Measurements from ENCODE around the gene RNF26. TPM values are rescaled to one million over a fixed set of nuclear protein-coding genes. Genes with fewer than 3 reads are reported as not detected.

The RNF26 gene
- total and polyA plus RNA-seq, 2 of the 13 experiments (the other 11 are each of a cell fraction or from before 2014, with no cell fraction given) = 11.9 to 26.3 TPM

DNA sequence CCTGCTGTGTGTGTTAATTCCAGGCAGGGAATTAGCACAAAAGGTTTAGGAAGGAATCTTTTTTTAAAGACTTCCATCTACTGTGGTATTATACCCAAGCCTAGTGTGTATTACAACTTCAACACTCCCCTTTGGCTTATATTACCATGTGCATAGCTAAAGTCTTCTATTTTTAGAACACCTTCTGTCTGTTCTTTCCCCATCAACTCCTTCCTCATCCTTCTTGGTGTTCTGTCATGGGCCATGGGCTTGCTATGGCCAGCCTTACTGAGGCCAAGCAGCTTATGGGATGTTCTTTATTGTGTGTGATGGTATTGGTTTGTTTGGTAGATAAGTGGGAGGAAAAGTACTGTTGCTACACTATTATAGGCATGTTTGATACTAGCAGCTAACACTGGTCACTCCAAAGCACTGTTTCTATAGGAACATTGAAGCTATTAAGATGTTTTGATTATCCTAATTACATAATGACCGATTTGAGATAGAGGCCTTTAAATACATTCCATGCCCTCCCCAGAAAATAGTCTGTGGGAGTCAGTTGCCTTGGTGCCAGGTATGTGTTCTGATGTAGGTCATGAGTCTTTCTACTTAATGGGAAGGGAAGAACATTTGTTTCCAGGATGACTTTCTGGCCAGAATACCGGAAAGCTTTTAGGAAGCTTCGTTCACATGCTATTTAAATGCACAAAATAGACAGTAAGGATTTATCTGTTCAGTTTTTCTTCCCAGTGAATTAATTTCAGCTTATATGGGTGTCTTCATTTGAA is 33.9 kb upstream of the RNF26 start:
- H3K36me3 ChIP-seq (replicated peaks in 1 of 2; ENCODE audit: control insufficient read depth in 1 of 2, insufficient read depth in 2 of 2, low read length in 2 of 2) = peaks cover 18 to 45% of the 10 kb centered on the region in 2 experiments
- no peak for DNase-seq (ENCODE audit: low spot score)
- intact Hi-C loops (cut with micrococcal nuclease; ENCODE audit: unreplicated experiment) (no loop called here), in situ Hi-C loops (cut with HindIII; ENCODE audit: extremely low pct_ligation_motif_present, low pct_unique_long_range_greater_than_20kb) (no loop called here)
- POLR2A ChIA-PET = interaction anchor here (0.6 kb wide), 1 partner anchor 81 kb away, joined by 3 read pairs; no protein-coding TSS in a partner anchor
- H4K20me1 ChIP-seq (ENCODE audit: insufficient read depth, low read length) = no peaks in the 10 kb centered on the region
- ATAC-seq = no peak
- FAIRE-seq = no peak
- H3K4me1 ChIP-seq (ENCODE audit: insufficient read depth, low read length) = peaks cover 2% of the 10 kb centered on the region
- H3K27ac ChIP-seq (ENCODE audit: extremely low read length, insufficient read depth, low read length) = no peak overlapping the region
- WGBS (ENCODE audit: low lambda C conversion rate) = 97% methylated on average over 3 of the region's 3 CpGs
- H2AFZ ChIP-seq (ENCODE audit: low read length) = no peak overlapping the region
- no peak overlapping the region for H3K4me2 ChIP-seq (ENCODE audit: low read depth, low read length)
- no TSS peak for BruUV-seq (replicated peaks)
- TF ChIP-seq ZBTB38 (CRISPR knock-in tag; IDR thresholded peaks at IDR 0.05) (no peak), SUZ12 (IDR thresholded peaks at IDR 0.05; ENCODE audit: low read depth, low read length) (no peak), SPEN (CRISPR knock-in tag; IDR thresholded peaks at IDR 0.05; ENCODE audit: low read depth) (no peak), XRCC5 (optimal IDR thresholded peaks at IDR 0.05; ENCODE audit: low read length) (no peak), ZEB1 (IDR thresholded peaks at IDR 0.05; ENCODE audit: insufficient replicate concordance, low read depth) (no peak), ZNF20 (CRISPR knock-in tag; IDR thresholded peaks at IDR 0.05) (no peak), CEBPG (CRISPR knock-in tag; IDR thresholded peaks at IDR 0.05) (no peak), PAF1 (CRISPR knock-in tag; IDR thresholded peaks at IDR 0.05) (no peak)
- no peak overlapping the region for H3K9ac ChIP-seq (ENCODE audit: insufficient read depth, low read depth, low read length)
- H3K27me3 ChIP-seq (ENCODE audit: control insufficient read depth in 1 of 2, insufficient read depth in 2 of 2, low read length in 2 of 2) = no peaks in the 10 kb centered on the region
- CTCF ChIA-PET (ENCODE audit: low intra/inter-chr PET ratio, low total read pairs) = no interaction called here
- H3K9me3 ChIP-seq (ENCODE audit: low read length) = no peaks in the 10 kb centered on the region
- H3K4me3 ChIP-seq (replicated peaks in 1 of 3; ENCODE audit: insufficient read depth in 1 of 3, low read depth in 2 of 3, low read length in 3 of 3) = no peak overlapping the region
- H3K79me2 ChIP-seq (ENCODE audit: insufficient read depth, low read length) = no peaks in the 10 kb centered on the region

DNA sequence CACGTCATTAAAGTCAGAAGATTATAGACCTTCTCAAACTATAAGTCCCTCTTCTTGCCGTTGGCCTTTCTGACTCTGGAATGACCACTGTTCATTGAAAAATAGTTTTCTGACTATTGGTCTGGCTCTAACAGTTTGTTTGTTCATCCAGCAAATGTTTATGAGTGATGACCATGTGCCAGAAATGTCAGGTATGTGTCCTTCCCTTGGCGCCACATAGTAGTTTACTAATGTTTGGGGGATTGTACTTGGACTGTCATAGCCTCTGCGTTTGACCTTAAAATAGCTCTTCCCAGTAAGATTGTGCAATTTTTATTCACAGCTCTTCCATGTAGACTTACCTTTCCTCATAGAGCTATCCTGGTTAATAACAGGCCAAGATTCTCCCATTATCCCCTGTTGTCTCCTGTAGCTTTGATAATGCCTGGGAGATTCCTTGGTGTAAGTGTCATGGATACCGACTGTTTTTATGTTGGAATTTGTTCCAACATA is 31.1 kb upstream of the RNF26 start:
- WGBS (ENCODE audit: low lambda C conversion rate) = 94% methylated on average over 5 of the region's 5 CpGs
- Histone ChIP-seq H2AFZ (ENCODE audit: low read length) (no peak overlapping the region), H3K27me3 (ENCODE audit: control insufficient read depth in 1 of 2, insufficient read depth in 2 of 2, low read length in 2 of 2) (no peaks in the 10 kb centered on the region), H3K4me1 (ENCODE audit: insufficient read depth, low read length) (peaks cover 22% of the 10 kb centered on the region), H3K79me2 (ENCODE audit: insufficient read depth, low read length) (no peaks in the 10 kb centered on the region), H3K9me3 (ENCODE audit: low read length) (no peaks in the 10 kb centered on the region), H3K4me2 (ENCODE audit: low read depth, low read length) (no peak overlapping the region), H4K20me1 (ENCODE audit: insufficient read depth, low read length) (no peaks in the 10 kb centered on the region), H3K36me3 (replicated peaks in 1 of 2; ENCODE audit: control insufficient read depth in 1 of 2, insufficient read depth in 2 of 2, low read length in 2 of 2) (peaks cover 14 to 29% of the 10 kb centered on the region in 2 experiments), H3K27ac (ENCODE audit: extremely low read length, insufficient read depth, low read length) (no peak overlapping the region), H3K4me3 (replicated peaks in 1 of 3; ENCODE audit: insufficient read depth in 1 of 3, low read depth in 2 of 3, low read length in 3 of 3) (no peak overlapping the region), H3K9ac (ENCODE audit: insufficient read depth, low read depth, low read length) (no peak overlapping the region)
- no peak for DNase-seq (ENCODE audit: low spot score)
- no peak for TF ChIP-seq ZSCAN21 (CRISPR knock-in tag; IDR thresholded peaks at IDR 0.05; ENCODE audit: borderline replicate concordance)
- no peak for TF ChIP-seq ZNF451 (CRISPR knock-in tag; IDR thresholded peaks at IDR 0.05)
- no peak for TF ChIP-seq EHMT2 (IDR thresholded peaks at IDR 0.05; ENCODE audit: borderline replicate concordance, low read depth, low read length)
- TF ChIP-seq CEBPB (IDR thresholded peaks at IDR 0.05; ENCODE audit: borderline replicate concordance, low read depth, low read length) = peak; percentile 31; the same call in 1 of the 2 replicates
- BruUV-seq (replicated peaks) = no TSS peak
- intact Hi-C loops (cut with micrococcal nuclease; ENCODE audit: unreplicated experiment) = no loop called here
- ChIA-PET CTCF (ENCODE audit: low intra/inter-chr PET ratio, low total read pairs) (no interaction called here), POLR2A (interaction anchor here (1.5 kb wide), 1 partner anchor 14 kb away, joined by 4 read pairs; the partner anchor contains the start of gene MCAM)
- no peak for FAIRE-seq
- in situ Hi-C loops (cut with HindIII; ENCODE audit: extremely low pct_ligation_motif_present, low pct_unique_long_range_greater_than_20kb) = no loop called here
- ATAC-seq = no peak
